Left lung (tissue), 10 donors: ENCODE measurements around the gene NKX2-3. TPM values are rescaled to one million over a fixed set of nuclear protein-coding genes. Genes with fewer than 3 reads are reported as not detected.

Experiments
- ATAC-seq: fragments of 200-7000 bp; cut with Tn5 transposase; one replicate; pipeline ENCODE4 v1.9.1; 2020; ENCODE audit warnings: moderate library complexity
- DNase-seq, 4 donors: peaks; one replicate each; pipeline ENCODE4 v3.0.0-alpha.2; 2013 to 2020
- H3K27ac ChIP-seq, 2 donors: fragments of 200-600 bp; sonication (generic) in 1 of 2; one replicate each; pipeline versions ENCODE4 v1.5.0 to v1.8.0; 2020 to 2021
- H3K27me3 ChIP-seq, 2 donors: fragments of 200-600 bp; sonication (generic) in 1 of 2; one replicate each; pipeline versions ENCODE4 v1.5.0 to v1.8.0; 2020 to 2021
- H3K36me3 ChIP-seq, 2 donors: fragments of 200-600 bp; sonication (generic) in 1 of 2; one replicate each; pipeline versions ENCODE4 v1.5.0 to v1.8.0; 2020 to 2021
- H3K4me1 ChIP-seq, 2 donors: fragments of 200-600 bp; one replicate each; pipeline ENCODE4 v1.8.0; 2021
- H3K4me3 ChIP-seq, 2 donors: fragments of 200-600 bp; sonication (generic) in 1 of 2; one replicate each; pipeline versions ENCODE4 v1.5.0 to v1.8.0; 2020 to 2021; ENCODE audit warnings: mild to moderate bottlenecking in 1 of 2
- H3K9me3 ChIP-seq, 2 donors: fragments of 200-600 bp; sonication (generic) in 1 of 2; one replicate each; pipeline versions ENCODE4 v1.5.0 to v1.8.0; 2020 to 2021
- intact Hi-C, 2 donors: fragments of 100-400 bp; cut with DNase I; formaldehyde crosslinking; loops; one replicate each; pipeline versions ENCODE4 v1.11.2 to v1.14.2; 2022
- polyA plus RNA-seq, 6 donors: library from polyadenylated mRNA; unstranded; fragments of 120-200 nt; gene quantifications; one replicate each; pipeline ENCODE4 v1.2.1, GENCODE V29; 2013; ENCODE audit not compliant: insufficient read length in 6 of 6
- total RNA-seq, 2 donors: library from RNA; stranded (reverse); fragmentation: NEBNext Ultra II Directional; extraction: Animal tissue kit (Norgen Biotek cat#: 25700); gene quantifications; one replicate each; pipeline ENCODE4 v1.2.1, GENCODE V29; 2021
- TF ChIP-seq, protein P1 (sequence below), 2 donors: fragments of 200-600 bp; sonication (generic) in 1 of 2; IDR thresholded peaks; one replicate each; pipeline versions ENCODE4 v1.5.0 to v1.8.0; 2021; ENCODE audit warnings: antibody characterized with exemption in 2 of 2
- donor health status: DM: no; HTN: yes; CAD: no.
- donor health status: DM: no; HTN: no; CAD: no.

Gene NKX2-3
- total and polyA plus RNA-seq, 8 donors = not detected

DNA sequence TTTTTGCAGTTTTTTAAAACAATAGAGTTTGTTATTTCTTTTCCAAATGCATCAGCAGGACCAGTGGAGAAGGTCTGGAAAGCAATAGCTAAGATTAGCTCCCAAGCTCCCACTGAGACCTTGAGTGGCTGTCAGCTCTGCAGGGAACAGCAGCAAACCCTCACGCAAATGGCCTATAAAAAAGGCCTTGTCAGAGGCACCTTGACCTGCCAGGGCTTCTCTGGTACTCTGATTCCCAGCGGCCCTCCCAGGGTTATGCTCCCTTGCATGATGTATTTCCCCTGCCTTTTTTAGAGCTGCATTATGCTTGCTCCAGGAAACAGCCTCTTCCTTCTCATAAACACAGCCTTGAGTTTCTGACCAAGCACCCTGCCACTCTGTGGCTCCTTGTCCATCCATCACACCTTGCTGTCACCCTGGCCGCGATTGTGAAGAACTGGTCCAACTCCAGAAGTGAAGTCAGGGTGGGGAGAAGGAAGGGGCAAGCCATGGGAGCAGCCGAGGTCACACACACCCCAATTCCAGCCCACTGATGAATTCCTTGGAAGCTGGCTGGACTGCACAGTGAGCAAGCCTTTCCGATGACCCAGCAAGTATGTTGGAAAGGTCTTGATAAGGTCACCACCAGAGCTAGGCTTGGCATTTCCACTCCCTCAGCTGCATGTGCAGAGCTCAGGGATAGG is 35.3 kb upstream of the NKX2-3 start:
- ATAC-seq (no peak), DNase-seq (no peak)
- H3K4me3 ChIP-seq = no peak overlapping the region
- no peaks in the 10 kb centered on the region for H3K36me3 ChIP-seq
- no peak overlapping the region for H3K27ac ChIP-seq
- intact Hi-C loops = no loop called here
- H3K9me3 ChIP-seq = peaks cover 0 to 11% of the 10 kb centered on the region in 2 donors
- peaks cover 0 to 11% of the 10 kb centered on the region in 2 donors for H3K27me3 ChIP-seq
- no peaks in the 10 kb centered on the region for H3K4me1 ChIP-seq
- TF ChIP-seq, protein P1, sequence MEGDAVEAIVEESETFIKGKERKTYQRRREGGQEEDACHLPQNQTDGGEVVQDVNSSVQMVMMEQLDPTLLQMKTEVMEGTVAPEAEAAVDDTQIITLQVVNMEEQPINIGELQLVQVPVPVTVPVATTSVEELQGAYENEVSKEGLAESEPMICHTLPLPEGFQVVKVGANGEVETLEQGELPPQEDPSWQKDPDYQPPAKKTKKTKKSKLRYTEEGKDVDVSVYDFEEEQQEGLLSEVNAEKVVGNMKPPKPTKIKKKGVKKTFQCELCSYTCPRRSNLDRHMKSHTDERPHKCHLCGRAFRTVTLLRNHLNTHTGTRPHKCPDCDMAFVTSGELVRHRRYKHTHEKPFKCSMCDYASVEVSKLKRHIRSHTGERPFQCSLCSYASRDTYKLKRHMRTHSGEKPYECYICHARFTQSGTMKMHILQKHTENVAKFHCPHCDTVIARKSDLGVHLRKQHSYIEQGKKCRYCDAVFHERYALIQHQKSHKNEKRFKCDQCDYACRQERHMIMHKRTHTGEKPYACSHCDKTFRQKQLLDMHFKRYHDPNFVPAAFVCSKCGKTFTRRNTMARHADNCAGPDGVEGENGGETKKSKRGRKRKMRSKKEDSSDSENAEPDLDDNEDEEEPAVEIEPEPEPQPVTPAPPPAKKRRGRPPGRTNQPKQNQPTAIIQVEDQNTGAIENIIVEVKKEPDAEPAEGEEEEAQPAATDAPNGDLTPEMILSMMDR (IDR thresholded peaks at IDR 0.05) = no peak

DNA sequence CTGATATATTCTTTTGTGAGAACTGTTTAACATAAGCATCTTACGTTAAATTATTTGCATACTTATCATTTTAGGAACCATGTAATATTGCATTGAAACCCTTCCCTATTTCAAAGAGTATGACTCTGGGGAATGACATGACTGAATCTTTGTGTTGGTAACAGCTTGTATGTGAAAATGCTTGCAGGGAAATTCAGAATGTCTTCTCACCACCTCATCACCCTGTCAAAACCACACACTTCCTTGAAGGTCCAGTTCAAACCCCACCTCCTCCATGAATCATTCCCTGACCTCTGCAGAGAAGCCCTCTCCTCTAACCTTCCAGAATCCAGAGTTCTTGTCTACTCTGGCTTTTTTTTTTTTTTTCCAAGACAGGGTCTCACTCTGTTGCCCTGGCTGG is 26.3 kb upstream of the NKX2-3 start:
- H3K9me3 ChIP-seq = no peaks in the 10 kb centered on the region
- intact Hi-C loops = no loop called here
- peaks cover 0 to 47% of the 10 kb centered on the region in 2 donors for H3K27me3 ChIP-seq
- no peak overlapping the region for H3K4me3 ChIP-seq
- ATAC-seq (no peak), DNase-seq (no peak)
- H3K36me3 ChIP-seq = no peaks in the 10 kb centered on the region
- no peaks in the 10 kb centered on the region for H3K4me1 ChIP-seq
- TF ChIP-seq, protein P1 (IDR thresholded peaks at IDR 0.05) = no peak
- H3K27ac ChIP-seq = no peak overlapping the region

DNA sequence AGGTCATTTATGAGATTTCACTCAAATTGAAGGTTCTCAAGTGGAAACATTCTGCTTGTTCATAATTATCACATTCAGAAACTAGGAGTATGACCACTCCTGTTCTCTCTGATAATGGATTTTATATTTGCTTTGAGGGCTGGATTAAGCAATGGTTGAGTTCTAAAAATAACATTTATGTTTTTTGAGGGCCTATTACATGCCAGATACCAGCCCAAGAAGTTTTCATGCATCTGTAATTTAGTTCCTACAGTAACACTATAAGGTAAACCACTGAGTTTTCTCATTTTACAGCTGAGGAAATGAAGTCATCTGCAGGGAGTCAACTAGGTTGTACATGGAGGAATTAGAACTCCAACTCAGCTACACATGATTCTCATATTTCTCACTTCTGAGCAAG is 25.5 kb upstream of the NKX2-3 start:
- intact Hi-C loops = no loop called here
- Histone ChIP-seq H3K4me3 (no peak overlapping the region), H3K27ac (no peak overlapping the region), H3K9me3 (no peaks in the 10 kb centered on the region), H3K27me3 (peaks cover 0 to 38% of the 10 kb centered on the region in 2 donors), H3K4me1 (no peaks in the 10 kb centered on the region), H3K36me3 (no peaks in the 10 kb centered on the region)
- TF ChIP-seq, protein P1 (IDR thresholded peaks at IDR 0.05) = no peak
- ATAC-seq = no peak
- DNase-seq = no peak

DNA sequence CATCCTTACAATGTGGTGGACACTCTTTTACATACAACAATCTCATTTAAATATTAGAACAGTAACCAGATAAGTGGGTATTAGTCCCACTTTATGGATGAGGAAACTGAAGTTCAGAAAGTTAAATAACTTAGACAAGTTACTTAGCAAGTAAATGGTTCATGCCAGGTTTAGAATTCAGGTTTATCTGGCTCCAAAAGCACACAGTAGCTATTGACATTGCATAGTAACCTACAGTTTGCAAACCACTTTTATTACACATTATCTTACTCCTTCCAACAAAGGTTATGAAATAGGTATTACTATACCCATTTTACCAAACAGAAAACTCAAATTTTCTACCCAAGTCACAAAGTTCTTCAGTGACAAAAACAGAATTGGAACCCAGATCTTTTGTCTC is 19.7 kb upstream of the NKX2-3 start:
- H3K27me3 ChIP-seq = peaks cover 0 to 59% of the 10 kb centered on the region in 2 donors
- H3K4me1 ChIP-seq = no peaks in the 10 kb centered on the region
- TF ChIP-seq, protein P1 (IDR thresholded peaks at IDR 0.05) = no peak
- no peaks in the 10 kb centered on the region for H3K36me3 ChIP-seq
- ATAC-seq = no peak
- no peaks in the 10 kb centered on the region for H3K9me3 ChIP-seq
- DNase-seq = no peak
- intact Hi-C loops = no loop called here
- no peak overlapping the region for H3K27ac ChIP-seq
- H3K4me3 ChIP-seq = no peak overlapping the region

DNA sequence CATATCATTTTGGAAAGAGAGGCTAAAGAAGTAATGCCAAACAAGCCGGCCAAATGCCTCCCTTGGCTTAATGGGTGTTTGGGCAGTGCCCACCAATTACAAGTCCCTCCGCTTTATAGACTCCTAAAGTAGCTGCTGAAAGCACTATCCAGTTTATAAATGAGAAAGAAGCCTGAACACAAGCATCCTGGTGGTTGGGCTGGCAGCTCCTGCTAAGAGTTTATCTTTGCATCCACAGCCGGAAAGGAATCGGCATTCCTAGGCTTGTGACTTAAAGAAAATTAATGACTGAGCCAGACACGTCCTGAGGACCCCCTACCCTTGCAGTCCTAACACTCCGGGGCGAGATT is 13.1 kb upstream of the NKX2-3 start:
- Histone ChIP-seq H3K4me1 (peaks cover 0 to 16% of the 10 kb centered on the region in 2 donors), H3K27me3 (peaks cover 64 to 96% of the 10 kb centered on the region in 2 donors), H3K27ac (no peak overlapping the region), H3K4me3 (no peak overlapping the region), H3K36me3 (no peaks in the 10 kb centered on the region), H3K9me3 (no peaks in the 10 kb centered on the region)
- intact Hi-C loops = no loop called here
- TF ChIP-seq, protein P1 (IDR thresholded peaks at IDR 0.05) = no peak
- DNase-seq (no peak), ATAC-seq (no peak)
